ENCODE data around the gene DIP2B. TPM values are rescaled to one million over a fixed set of nuclear protein-coding genes. Genes with fewer than 3 reads are reported as not detected.

Gene DIP2B
- total and polyA plus RNA-seq, 12 donors, result 3.4 to 46.6 (median 25.0) TPM

DNA sequence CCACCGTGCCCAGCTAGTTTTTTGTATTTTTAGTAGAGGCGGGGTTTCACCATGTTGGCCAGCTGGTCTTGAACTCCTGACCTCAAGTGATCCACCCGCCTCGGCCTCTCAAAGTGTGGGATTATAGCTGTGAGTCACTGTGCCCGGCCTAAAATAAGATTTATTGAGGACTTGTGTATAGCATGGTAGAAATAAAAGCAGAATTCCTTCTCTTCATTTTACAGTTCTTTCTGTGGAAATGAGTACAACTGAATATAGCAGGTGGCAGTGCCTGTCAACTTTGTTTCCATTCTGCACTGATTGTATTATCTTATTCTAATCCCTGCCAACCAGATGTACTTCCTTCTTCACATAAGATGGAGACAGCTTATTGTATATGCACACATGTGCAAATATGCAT is 41.0 kb downstream of the DIP2B start:
- Histone ChIP-seq H3K4me3 (no peak overlapping the region), H3K27ac (no peak overlapping the region), H3K9me3 (replicated peaks in 1 of 3) (no peaks in the 10 kb centered on the region), H3K36me3 (replicated peaks in 1 of 2) (no peaks in the 10 kb centered on the region), H3K4me1 (replicated peaks in 1 of 2) (peaks cover 21 to 33% of the 10 kb centered on the region in 2 donors), H3K27me3 (no peaks in the 10 kb centered on the region)
- no peak for TF ChIP-seq POLR2A (IDR thresholded peaks at IDR 0.05)
- TF ChIP-seq, protein P1, sequence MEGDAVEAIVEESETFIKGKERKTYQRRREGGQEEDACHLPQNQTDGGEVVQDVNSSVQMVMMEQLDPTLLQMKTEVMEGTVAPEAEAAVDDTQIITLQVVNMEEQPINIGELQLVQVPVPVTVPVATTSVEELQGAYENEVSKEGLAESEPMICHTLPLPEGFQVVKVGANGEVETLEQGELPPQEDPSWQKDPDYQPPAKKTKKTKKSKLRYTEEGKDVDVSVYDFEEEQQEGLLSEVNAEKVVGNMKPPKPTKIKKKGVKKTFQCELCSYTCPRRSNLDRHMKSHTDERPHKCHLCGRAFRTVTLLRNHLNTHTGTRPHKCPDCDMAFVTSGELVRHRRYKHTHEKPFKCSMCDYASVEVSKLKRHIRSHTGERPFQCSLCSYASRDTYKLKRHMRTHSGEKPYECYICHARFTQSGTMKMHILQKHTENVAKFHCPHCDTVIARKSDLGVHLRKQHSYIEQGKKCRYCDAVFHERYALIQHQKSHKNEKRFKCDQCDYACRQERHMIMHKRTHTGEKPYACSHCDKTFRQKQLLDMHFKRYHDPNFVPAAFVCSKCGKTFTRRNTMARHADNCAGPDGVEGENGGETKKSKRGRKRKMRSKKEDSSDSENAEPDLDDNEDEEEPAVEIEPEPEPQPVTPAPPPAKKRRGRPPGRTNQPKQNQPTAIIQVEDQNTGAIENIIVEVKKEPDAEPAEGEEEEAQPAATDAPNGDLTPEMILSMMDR (IDR thresholded peaks at IDR 0.05), result no peak
- intact Hi-C loops (cut with DNase I), result no loop called here
- 25 to 51% (median 33%) methylated on average over 5 of the region's 5 CpGs for WGBS, 4 donors
- DNase-seq, result peak in 6 of 7 donors; percentile 40 to 70 (median 54)

DNA sequence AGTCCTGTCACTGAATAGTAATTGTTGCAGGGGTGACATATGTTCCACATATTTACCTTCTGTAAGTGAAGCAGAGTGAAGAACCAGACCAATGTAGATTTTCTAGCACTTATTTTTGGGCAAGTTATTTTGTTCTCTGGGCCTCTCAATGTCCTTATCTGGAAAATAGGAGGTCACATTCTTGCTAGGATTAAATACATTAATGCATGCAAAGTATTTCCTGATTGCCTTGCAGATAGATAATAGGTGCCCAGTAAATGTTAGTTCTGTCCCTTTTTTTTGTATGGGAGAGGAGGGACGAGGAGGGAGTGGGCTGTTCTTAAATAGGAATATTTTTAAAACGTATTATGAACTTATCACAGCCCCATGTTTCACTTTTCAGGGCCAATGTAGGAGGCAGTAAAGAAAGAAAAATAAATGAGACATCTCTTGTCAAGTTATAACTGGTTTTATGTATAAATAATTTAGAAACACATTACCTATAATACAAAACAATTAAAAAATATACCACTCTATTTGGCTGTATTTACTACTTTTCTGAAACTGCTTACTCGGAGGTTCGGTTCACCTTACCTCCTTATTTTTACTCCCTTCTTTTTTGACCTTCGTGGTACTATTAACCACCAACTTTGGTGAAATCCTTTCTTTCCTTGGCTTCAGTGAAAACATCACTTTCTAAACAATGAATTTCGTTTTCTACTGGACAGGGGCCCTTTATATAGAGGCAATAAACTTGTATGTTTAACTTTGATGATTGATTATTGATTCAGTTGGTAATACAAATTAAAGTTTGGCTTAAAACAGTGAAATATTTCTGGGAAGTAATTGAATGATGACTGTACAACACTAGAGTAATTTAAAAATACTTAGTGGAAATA is 41.9 kb downstream of the DIP2B start:
- intact Hi-C loops (cut with DNase I), result no loop called here
- no peak for DNase-seq
- TF ChIP-seq POLR2A (IDR thresholded peaks at IDR 0.05), result no peak
- TF ChIP-seq, protein P1 (IDR thresholded peaks at IDR 0.05), result no peak
- Histone ChIP-seq H3K9me3 (replicated peaks in 1 of 3) (no peaks in the 10 kb centered on the region), H3K36me3 (replicated peaks in 1 of 2) (no peaks in the 10 kb centered on the region), H3K4me1 (replicated peaks in 1 of 2) (peaks cover 21 to 33% of the 10 kb centered on the region in 2 donors), H3K27ac (no peak overlapping the region), H3K27me3 (no peaks in the 10 kb centered on the region), H3K4me3 (no peak overlapping the region)
- WGBS, 4 donors, result 62 to 70% (median 67%) methylated on average over 6 of the region's 6 CpGs

DNA sequence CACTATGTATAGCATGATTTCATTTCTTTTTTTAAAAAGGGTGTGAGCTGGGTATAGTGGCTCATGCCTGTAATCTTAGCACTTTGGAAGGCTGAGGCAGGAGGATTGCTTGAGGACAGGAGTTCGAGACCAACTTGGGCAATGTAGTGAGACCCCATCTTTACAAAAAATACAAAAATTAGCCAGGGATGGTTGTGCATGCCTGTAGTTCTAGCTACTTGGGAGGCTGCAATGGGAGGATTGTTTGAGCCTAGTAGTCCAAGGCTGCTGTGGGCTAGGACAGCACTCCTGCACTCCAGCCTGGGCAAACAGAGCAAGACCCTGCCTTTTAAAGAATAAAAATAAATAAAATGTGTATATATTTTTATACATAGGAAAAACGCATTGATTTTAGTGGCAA is 43.0 kb downstream of the DIP2B start:
- no peaks in the 10 kb centered on the region for H3K36me3 ChIP-seq (replicated peaks in 1 of 2)
- H3K4me3 ChIP-seq, result no peak overlapping the region
- no peak for DNase-seq
- H3K27me3 ChIP-seq, result no peaks in the 10 kb centered on the region
- H3K9me3 ChIP-seq (replicated peaks in 1 of 3), result no peaks in the 10 kb centered on the region
- TF ChIP-seq, protein P1 (IDR thresholded peaks at IDR 0.05), result no peak
- TF ChIP-seq POLR2A (IDR thresholded peaks at IDR 0.05), result no peak
- 94 to 98% (median 96%) methylated on average over 2 of the region's 2 CpGs for WGBS, 4 donors
- peaks cover 21 to 25% of the 10 kb centered on the region in 2 donors for H3K4me1 ChIP-seq (replicated peaks in 1 of 2)
- H3K27ac ChIP-seq, result no peak overlapping the region
- intact Hi-C loops (cut with DNase I), result no loop called here

DNA sequence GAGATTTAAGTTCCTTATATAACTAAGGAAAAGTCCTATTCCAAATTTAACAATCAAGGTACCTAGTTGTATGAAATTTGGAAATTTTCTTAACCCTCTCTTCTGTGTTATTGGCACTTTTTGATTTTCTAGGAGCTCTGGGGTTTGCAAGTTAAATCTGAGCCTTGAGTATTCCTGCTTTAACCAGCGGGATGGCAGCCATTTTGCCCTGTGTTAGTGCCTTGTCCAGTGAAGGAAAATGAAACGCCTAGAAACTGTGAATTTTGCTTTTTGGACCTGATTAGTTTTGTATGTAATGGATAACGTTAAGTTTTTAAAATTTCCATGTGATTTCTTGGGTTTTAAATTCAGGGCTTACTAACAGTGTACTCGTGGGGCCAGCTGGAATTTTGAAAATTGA is 45.1 kb downstream of the DIP2B start:
- TF ChIP-seq POLR2A (IDR thresholded peaks at IDR 0.05), result no peak
- TF ChIP-seq, protein P1 (IDR thresholded peaks at IDR 0.05), result no peak
- no peaks in the 10 kb centered on the region for H3K27me3 ChIP-seq
- no peak overlapping the region for H3K4me3 ChIP-seq
- H3K36me3 ChIP-seq (replicated peaks in 1 of 2), result no peaks in the 10 kb centered on the region
- H3K9me3 ChIP-seq (replicated peaks in 1 of 3), result no peaks in the 10 kb centered on the region
- intact Hi-C loops (cut with DNase I), result no loop called here
- peaks cover 21% of the 10 kb centered on the region in 2 donors for H3K4me1 ChIP-seq (replicated peaks in 1 of 2)
- 85 to 91% (median 90%) methylated on average over 4 of the region's 4 CpGs for WGBS, 4 donors
- DNase-seq, result no peak
- H3K27ac ChIP-seq, result peak overlapping the region in 1 of 5 donors; percentile 19

Measured in adrenal gland (tissue), 12 donors.